GM21717 (cell line): ENCODE results near the gene MUC4.
"Not testable (repeated sequence)": the region's sequence is repeated elsewhere in the genome, so short reads cannot be mapped to it uniquely, and the experiment has no call there.

ENCODE experiments used
- ATAC-seq: cut with Tn5 transposase; IDR thresholded peaks from one replicate; pipeline ENCODE4 v1.9.1; 2021; ENCODE audit warnings: mild to moderate bottlenecking, moderate library complexity; ENCODE audit not compliant: unreplicated experiment

MUC4 gene

DNA sequence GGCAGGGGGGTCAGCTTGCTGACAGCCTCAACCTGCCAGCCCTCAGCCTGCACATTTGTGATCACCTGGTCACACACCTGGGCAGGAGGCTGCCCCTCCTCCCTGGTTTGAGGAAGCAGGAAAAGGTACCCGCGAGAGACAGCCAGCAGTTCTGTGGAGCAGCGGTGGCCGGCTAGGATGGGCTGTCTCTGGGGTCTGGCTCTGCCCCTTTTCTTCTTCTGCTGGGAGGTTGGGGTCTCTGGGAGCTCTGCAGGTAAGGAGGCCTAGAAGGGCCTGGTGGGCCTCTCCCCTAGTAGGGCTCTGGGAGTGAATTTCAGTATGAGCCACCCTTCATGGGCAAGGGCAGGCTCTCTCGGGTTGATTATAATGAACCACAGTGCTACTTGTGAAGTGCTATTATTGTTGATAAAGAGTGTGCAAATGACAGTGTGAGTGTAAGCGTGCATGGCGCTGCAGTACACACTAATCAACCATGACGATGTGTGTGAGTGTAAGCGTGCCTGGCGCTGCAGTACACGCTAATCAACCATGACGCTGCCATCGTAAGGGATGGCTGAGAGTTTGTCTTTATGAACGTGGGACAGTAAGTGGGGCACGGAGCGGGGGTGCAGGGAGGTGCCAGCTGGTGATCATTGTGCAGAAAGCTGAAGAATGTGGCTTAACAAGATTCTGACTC, 90.8 kb downstream of the MUC4 start, which contains the start of gene MUC20:
TSS of gene MUC20 (plus strand) at position 148 of the 676 bp plus-strand sequence. CDS start at position 178, 30 bp downstream.
- ATAC-seq, result not testable (repeated sequence)

DNA sequence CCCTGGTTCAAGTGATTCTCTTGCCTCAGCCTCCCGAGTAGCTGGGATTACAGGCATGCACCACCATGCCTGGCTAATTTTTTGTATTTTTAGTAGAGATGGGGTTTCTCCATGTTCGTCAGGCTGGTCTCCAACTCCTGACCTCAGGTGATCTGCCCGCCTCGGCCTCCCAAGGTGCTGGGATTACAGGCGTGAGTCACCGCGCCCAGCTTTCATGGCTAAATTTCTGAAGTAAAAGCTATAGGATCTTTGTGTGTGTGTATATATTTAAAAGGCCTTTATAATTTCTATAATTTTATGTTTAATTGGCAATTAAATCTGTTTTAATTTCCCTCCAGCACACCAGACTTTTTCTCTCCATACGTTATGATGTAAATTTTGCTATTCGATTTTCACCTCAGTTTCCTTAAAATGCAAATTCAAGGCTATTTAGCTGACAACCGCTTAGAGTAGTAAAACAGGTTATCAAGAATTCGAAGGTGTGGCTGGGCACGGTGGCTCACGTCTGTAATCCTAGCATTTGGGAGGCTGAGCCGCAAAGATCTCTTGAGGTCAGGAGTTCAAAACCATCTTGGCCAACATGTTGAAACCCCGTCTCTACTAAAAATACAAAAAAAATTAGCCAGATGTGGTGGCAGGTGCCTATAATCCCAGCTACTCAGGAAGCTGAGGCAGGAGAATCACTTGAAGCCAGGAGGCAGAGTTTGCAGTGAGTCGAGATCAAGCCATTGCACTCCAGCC, 92.0 kb downstream of the MUC4 start:
- ATAC-seq, result not testable (repeated sequence)

DNA sequence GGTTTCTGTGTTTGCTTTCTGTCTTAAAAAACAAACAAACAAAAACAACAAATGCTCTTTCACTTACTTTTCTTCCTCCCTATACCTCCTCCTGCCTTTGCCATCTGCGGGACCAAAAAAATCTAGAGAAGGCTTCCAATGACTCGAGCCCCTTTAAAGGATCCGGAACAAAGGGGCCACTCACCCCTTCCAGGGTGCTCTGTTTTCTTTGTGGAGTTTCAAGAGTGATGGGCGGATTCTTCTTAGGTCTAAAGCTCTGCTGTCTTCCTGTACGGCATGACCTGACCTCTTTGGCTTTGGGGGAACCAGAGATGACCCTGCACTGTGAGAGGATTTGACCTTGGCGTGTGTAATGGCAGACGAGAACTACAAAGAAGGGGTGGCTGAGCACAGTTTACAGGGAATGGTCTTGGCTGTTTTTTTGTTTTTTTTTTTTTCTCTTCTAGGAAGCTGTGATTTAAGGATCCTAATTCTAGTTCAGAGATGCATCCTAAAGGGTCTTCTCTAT, 93.2 kb downstream of the MUC4 start:
- ATAC-seq, result no peak

GRCh38 chr3:195717852-195718476, 93.8 kb downstream of the MUC4 start:
- no peak for ATAC-seq

- no peak for ATAC-seq
Observed at GRCh38 chr3:195717416-195717815, 94.3 kb downstream of the MUC4 start.

DNA sequence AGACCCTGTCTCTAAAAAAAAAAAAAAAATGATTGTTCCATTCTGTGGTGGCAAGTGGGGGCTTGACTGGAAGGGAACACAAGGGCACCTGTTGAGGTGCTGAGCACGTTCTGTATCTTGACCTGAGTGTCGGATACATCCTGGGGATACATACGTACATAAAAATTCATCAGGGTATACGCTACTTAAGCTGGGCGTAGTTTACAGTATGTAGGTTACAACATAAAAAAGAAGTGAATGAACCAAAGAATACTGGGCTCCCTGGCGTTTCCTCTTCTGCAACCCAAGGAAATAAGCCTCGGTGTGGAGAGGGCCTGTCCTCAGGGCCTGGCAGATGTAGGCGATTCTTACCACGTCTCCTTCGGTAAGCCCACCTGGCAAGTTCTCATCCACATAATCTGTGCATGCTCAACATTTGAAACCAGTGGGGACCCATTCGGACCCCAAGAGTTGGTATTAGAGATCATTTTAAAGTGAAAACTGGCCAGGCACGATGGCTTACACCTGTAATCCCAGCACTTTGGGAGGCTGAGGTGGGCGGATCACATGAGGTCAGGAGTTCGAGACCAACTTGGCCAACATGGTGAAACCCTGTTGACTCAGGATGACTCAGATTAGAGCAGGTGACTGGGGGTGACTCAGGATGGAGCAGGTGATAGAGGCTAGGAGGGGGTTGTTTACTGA, 96.0 kb downstream of the MUC4 start:
- ATAC-seq, result no peak

- no peak for ATAC-seq
Observed at GRCh38 chr3:195715134-195715533, 96.6 kb downstream of the MUC4 start.

GRCh38 chr3:195714380-195715011, 97.2 kb downstream of the MUC4 start:
- no peak for ATAC-seq

- ATAC-seq, result not testable (repeated sequence)
Observed at GRCh38 chr3:195713150-195713549, 98.6 kb downstream of the MUC4 start.

DNA sequence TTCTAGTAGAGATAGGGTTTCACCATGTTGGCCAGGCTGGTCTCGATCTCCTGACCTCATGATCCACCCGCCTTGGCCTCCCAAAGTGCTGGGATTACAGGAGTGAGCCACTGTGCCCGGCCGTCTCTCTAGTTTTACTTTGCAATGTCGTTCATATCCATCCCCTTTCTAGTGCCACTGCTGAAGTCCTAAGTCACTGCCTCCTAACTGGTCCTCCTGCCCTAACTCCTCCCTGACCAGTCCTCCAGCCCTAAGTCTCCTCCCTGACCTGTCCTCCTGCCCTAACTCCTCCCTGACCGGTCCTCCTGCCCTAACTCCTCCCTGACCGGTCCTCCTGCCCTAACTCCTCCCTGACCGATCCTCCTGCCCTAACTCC, 99.2 kb downstream of the MUC4 start:
- ATAC-seq, result not testable (repeated sequence)

GRCh38 chr3:195711813-195712534, 99.8 kb downstream of the MUC4 start:
- no peak for ATAC-seq

DNA sequence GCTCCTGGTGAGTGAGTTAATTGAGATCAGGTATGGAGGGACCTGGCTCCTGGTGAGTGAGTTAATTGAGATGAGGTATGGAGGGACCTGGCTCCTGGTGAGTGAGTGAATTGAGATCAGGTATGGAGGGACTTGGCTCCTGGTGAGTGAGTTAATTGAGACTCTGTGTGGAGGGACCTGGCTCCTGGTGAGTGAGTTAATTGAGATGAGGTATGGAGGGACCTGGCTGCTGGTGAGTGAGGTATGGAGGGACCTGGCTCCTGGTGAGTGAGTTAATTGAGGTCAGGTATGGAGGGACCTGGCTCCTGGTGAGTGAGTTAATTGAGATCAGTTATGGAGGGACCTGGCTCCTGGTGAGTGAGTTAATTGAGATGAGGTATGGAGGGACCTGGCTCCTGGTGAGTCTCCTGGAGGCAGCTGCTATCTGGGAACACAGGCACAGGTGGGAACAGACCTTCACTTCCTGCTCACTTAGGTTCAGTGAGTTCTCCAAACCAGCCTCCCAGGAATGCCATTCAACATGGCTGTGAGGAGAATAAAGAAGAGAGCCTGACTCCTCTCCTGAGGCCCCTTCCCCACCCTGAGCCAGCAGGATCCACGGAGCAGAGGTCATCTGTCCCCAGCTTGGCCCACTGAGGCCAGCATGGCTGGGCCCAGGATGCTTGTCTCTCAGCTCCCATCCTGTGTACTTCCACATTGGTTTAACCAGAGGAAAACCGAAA, 100.5 kb downstream of the MUC4 start:
- not testable (repeated sequence) for ATAC-seq

- ATAC-seq, result not testable (repeated sequence)
Observed at GRCh38 chr3:195710126-195710905, 101.4 kb downstream of the MUC4 start.

- ATAC-seq, result no peak
Observed at GRCh38 chr3:195709676-195710085, 102.0 kb downstream of the MUC4 start.

DNA sequence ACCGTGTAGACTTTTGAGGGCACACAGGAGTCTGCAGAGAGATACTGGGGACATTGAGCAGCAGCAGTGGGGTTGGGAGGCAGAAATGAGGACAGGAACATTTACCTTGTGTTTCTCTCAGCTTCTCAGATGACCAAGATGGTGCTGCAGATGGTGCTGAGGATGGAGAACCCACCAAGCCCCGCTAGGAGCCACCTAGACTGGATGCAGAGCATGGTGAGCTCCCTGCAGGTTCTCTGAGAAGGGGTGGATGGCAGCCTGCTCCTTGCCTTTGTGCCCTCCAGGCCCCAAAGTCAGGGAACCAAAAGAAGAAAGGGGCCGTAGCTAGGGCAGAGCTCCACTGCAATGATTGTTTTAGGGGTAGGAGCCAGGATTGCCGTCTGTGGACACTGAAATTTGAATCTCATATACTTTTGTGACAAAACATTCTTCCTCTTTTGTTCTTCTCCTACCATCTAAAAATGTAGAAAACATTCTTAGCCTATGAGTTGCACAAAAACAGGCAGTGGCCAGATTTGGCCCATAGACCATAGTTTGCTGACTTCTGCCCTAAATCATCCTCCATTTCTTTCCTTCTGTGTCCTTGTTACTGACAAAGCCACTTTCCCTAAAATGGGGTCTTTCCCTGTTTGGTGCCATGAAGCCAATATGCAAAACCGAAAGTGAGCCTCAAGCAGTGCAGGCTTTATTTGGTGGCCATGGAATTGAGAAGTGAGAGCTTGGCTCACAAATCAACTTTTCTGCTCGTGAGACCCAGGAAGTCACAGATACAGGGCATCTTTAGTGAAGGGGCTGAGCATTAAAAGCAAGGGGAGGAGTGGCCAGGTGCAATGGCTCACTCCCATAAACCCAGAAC, 102.9 kb downstream of the MUC4 start:
- ATAC-seq, result no peak

GRCh38 chr3:195708061-195708460, 103.7 kb downstream of the MUC4 start:
- no peak for ATAC-seq
